ENCODE data around the gene BCAP31. TPM values are rescaled to one million over a fixed set of nuclear protein-coding genes. Genes with fewer than 3 reads are reported as not detected.
"Not testable (repeated sequence)": the region's sequence is repeated elsewhere in the genome, so short reads cannot be mapped to it uniquely, and the experiment has no call there.

BCAP31 gene
- total RNA-seq, 5 donors from 2014 or later (not counting 1 experiment from before 2014, with no cell fraction given) = 90.1 to 124 (median 107) TPM

DNA sequence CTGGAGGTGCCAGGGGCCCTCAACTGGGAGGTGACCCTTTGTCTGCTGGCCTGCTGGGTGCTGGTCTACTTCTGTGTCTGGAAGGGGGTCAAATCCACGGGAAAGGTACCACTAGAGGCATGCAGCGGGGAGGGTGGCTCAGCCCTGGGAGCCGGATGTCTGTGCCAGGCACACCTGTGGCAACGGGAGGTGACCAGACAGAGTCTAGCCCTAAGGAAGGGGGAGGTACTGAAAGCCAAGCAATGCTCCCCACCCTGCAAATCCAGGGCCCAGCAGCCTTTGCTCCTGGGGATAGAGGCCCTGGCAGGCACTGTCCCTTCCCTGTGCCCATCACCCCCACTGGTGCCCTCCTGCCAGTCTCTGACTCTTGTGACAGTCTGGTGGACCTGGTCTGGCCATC lies 32.2 kb downstream of the BCAP31 start:
- Histone ChIP-seq H3K27me3 (replicated peaks in 1 of 2; ENCODE audit: control insufficient read depth in 2 of 2, extremely low read depth in 1 of 2, insufficient read depth in 2 of 2, low read length in 1 of 2) (peaks cover 0 to 19% of the 10 kb centered on the region in 2 experiments), H3K27ac (ENCODE audit: low read length) (no peak overlapping the region), H3K9me3 (no peaks in the 10 kb centered on the region), H3K4me3 (ENCODE audit: control insufficient read depth in 1 of 2, extremely low read depth in 1 of 2, low read length in 1 of 2) (no peak overlapping the region), H3K36me3 (ENCODE audit: control insufficient read depth in 2 of 2, extremely low read depth in 1 of 2, insufficient read depth in 1 of 2, low read length in 1 of 2) (peaks cover 0 to 2% of the 10 kb centered on the region in 2 donors), H3K4me1 (ENCODE audit: control insufficient read depth in 1 of 2, extremely low read depth in 1 of 2, insufficient read depth in 2 of 2, low read length in 2 of 2) (peaks cover 0 to 4% of the 10 kb centered on the region in 2 experiments)
- Mint-ChIP-seq H3K9me3 (no peaks in the 10 kb centered on the region), H3K27ac (no peak overlapping the region), H3K4me3 (no peak overlapping the region), H3K36me3 (peaks cover under 1% of the 10 kb centered on the region), H3K4me1 (no peaks in the 10 kb centered on the region), H3K27me3 (peaks cover 2 to 4% of the 10 kb centered on the region in 2 donors)
- DNase-seq (no peak), ATAC-seq (replicated peaks in 1 of 4) (no peak)
- WGBS (ENCODE audit: insufficient coverage) = 92% methylated on average over 2 of the region's 4 CpGs
- ChIA-PET POLR2A (no interaction called here), CTCF (no interaction called here)

- H3K36me3 ChIP-seq (ENCODE audit: control insufficient read depth in 2 of 2, extremely low read depth in 1 of 2, insufficient read depth in 1 of 2, low read length in 1 of 2); H3K4me3 ChIP-seq (ENCODE audit: control insufficient read depth in 1 of 2, extremely low read depth in 1 of 2, low read length in 1 of 2); H3K4me1 ChIP-seq (ENCODE audit: control insufficient read depth in 1 of 2, extremely low read depth in 1 of 2, insufficient read depth in 2 of 2, low read length in 2 of 2); H3K27ac ChIP-seq (ENCODE audit: low read length); H3K27ac Mint-ChIP-seq; H3K9me3 Mint-ChIP-seq; ATAC-seq (replicated peaks in 1 of 4); H3K4me1 Mint-ChIP-seq; H3K27me3 Mint-ChIP-seq; POLR2A ChIA-PET; H3K9me3 ChIP-seq; H3K4me3 Mint-ChIP-seq; DNase-seq; H3K36me3 Mint-ChIP-seq; CTCF ChIA-PET: not testable (repeated sequence)
- H3K27me3 ChIP-seq (replicated peaks in 1 of 2; ENCODE audit: control insufficient read depth in 2 of 2, extremely low read depth in 1 of 2, insufficient read depth in 2 of 2, low read length in 1 of 2) = peaks cover 0 to 27% of the 10 kb centered on the region in 2 experiments
- WGBS (ENCODE audit: insufficient coverage) = 95% methylated on average over 3 of the region's 21 CpGs
Observed at GRCh38 chrX:153691032-153691827, 33.0 kb downstream of the BCAP31 start.

- POLR2A ChIA-PET = no interaction called here
- Histone ChIP-seq H3K4me3 (ENCODE audit: control insufficient read depth in 1 of 2, extremely low read depth in 1 of 2, low read length in 1 of 2) (no peak overlapping the region), H3K9me3 (no peaks in the 10 kb centered on the region), H3K4me1 (ENCODE audit: control insufficient read depth in 1 of 2, extremely low read depth in 1 of 2, insufficient read depth in 2 of 2, low read length in 2 of 2) (peaks cover 0 to 4% of the 10 kb centered on the region in 2 experiments), H3K36me3 (ENCODE audit: control insufficient read depth in 2 of 2, extremely low read depth in 1 of 2, insufficient read depth in 1 of 2, low read length in 1 of 2) (no peaks in the 10 kb centered on the region), H3K27ac (ENCODE audit: low read length) (no peak overlapping the region), H3K27me3 (replicated peaks in 1 of 2; ENCODE audit: control insufficient read depth in 2 of 2, extremely low read depth in 1 of 2, insufficient read depth in 2 of 2, low read length in 1 of 2) (peaks cover 0 to 34% of the 10 kb centered on the region in 2 experiments)
- 91% methylated on average over 4 of the region's 14 CpGs for WGBS (ENCODE audit: insufficient coverage)
- ATAC-seq (replicated peaks in 1 of 4) (no peak), DNase-seq (no peak)
- no peaks in the 10 kb centered on the region for H3K9me3 Mint-ChIP-seq
- H3K27ac Mint-ChIP-seq = no peak overlapping the region
- CTCF ChIA-PET = no interaction called here
- no peaks in the 10 kb centered on the region for H3K4me1 Mint-ChIP-seq
- H3K4me3 Mint-ChIP-seq = no peak overlapping the region
- peaks cover 8 to 11% of the 10 kb centered on the region in 2 donors for H3K27me3 Mint-ChIP-seq
- H3K36me3 Mint-ChIP-seq = no peaks in the 10 kb centered on the region
Observed at GRCh38 chrX:153690466-153690865, 33.7 kb downstream of the BCAP31 start.

- H3K27me3 ChIP-seq (replicated peaks in 1 of 2; ENCODE audit: control insufficient read depth in 2 of 2, extremely low read depth in 1 of 2, insufficient read depth in 2 of 2, low read length in 1 of 2) = peaks cover 0 to 37% of the 10 kb centered on the region in 2 experiments
- WGBS (ENCODE audit: insufficient coverage) = 88% methylated on average over 11 of the region's 19 CpGs
- ATAC-seq (replicated peaks in 1 of 4) = no peak
- Mint-ChIP-seq H3K36me3 (no peaks in the 10 kb centered on the region), H3K4me3 (peak overlapping the region in 1 of 3 donors; percentile 28), H3K27ac (no peak overlapping the region), H3K4me1 (no peaks in the 10 kb centered on the region), H3K27me3 (peaks cover 8 to 11% of the 10 kb centered on the region in 2 donors), H3K9me3 (no peaks in the 10 kb centered on the region)
- H3K9me3 ChIP-seq = no peaks in the 10 kb centered on the region
- ChIA-PET CTCF (no interaction called here), POLR2A (no interaction called here)
- DNase-seq = no peak
- H3K4me1 ChIP-seq (ENCODE audit: control insufficient read depth in 1 of 2, extremely low read depth in 1 of 2, insufficient read depth in 2 of 2, low read length in 2 of 2) = peaks cover 0 to 4% of the 10 kb centered on the region in 2 experiments
- H3K36me3 ChIP-seq (ENCODE audit: control insufficient read depth in 2 of 2, extremely low read depth in 1 of 2, insufficient read depth in 1 of 2, low read length in 1 of 2) = no peaks in the 10 kb centered on the region
- H3K4me3 ChIP-seq (ENCODE audit: control insufficient read depth in 1 of 2, extremely low read depth in 1 of 2, low read length in 1 of 2) = no peak overlapping the region
- H3K27ac ChIP-seq (ENCODE audit: low read length) = no peak overlapping the region
Observed at GRCh38 chrX:153689654-153690465, 34.3 kb downstream of the BCAP31 start.

GRCh38 chrX:153688911-153689590 lies 35.1 kb downstream of the BCAP31 start:
- no peak overlapping the region for H3K4me3 Mint-ChIP-seq
- H3K27ac ChIP-seq (ENCODE audit: low read length) = no peak overlapping the region
- POLR2A ChIA-PET = no interaction called here
- H3K27me3 Mint-ChIP-seq = peaks cover 8 to 11% of the 10 kb centered on the region in 2 donors
- H3K4me1 ChIP-seq (ENCODE audit: control insufficient read depth in 1 of 2, extremely low read depth in 1 of 2, insufficient read depth in 2 of 2, low read length in 2 of 2) = peaks cover 0 to 4% of the 10 kb centered on the region in 2 experiments
- WGBS (ENCODE audit: insufficient coverage) = 0% methylated on average over 1 of the region's 53 CpGs
- CTCF ChIA-PET = no interaction called here
- no peak overlapping the region for H3K4me3 ChIP-seq (ENCODE audit: control insufficient read depth in 1 of 2, extremely low read depth in 1 of 2, low read length in 1 of 2)
- H3K9me3 Mint-ChIP-seq = no peaks in the 10 kb centered on the region
- no peaks in the 10 kb centered on the region for H3K9me3 ChIP-seq
- no peaks in the 10 kb centered on the region for H3K4me1 Mint-ChIP-seq
- ATAC-seq (replicated peaks in 1 of 4) (no peak), DNase-seq (no peak)
- H3K36me3 Mint-ChIP-seq = no peaks in the 10 kb centered on the region
- no peak overlapping the region for H3K27ac Mint-ChIP-seq
- H3K36me3 ChIP-seq (ENCODE audit: control insufficient read depth in 2 of 2, extremely low read depth in 1 of 2, insufficient read depth in 1 of 2, low read length in 1 of 2) = no peaks in the 10 kb centered on the region
- peaks cover 0 to 37% of the 10 kb centered on the region in 2 experiments for H3K27me3 ChIP-seq (replicated peaks in 1 of 2; ENCODE audit: control insufficient read depth in 2 of 2, extremely low read depth in 1 of 2, insufficient read depth in 2 of 2, low read length in 1 of 2)

GRCh38 chrX:153688506-153688905 lies 35.7 kb downstream of the BCAP31 start:
- H3K27me3 Mint-ChIP-seq = peaks cover 8 to 11% of the 10 kb centered on the region in 2 donors
- peaks cover 0 to 4% of the 10 kb centered on the region in 2 experiments for H3K4me1 ChIP-seq (ENCODE audit: control insufficient read depth in 1 of 2, extremely low read depth in 1 of 2, insufficient read depth in 2 of 2, low read length in 2 of 2)
- POLR2A ChIA-PET = no interaction called here
- no peaks in the 10 kb centered on the region for H3K9me3 ChIP-seq
- H3K36me3 Mint-ChIP-seq = no peaks in the 10 kb centered on the region
- DNase-seq = no peak
- H3K4me1 Mint-ChIP-seq = no peaks in the 10 kb centered on the region
- H3K9me3 Mint-ChIP-seq = no peaks in the 10 kb centered on the region
- CTCF ChIA-PET = no interaction called here
- no peaks in the 10 kb centered on the region for H3K36me3 ChIP-seq (ENCODE audit: control insufficient read depth in 2 of 2, extremely low read depth in 1 of 2, insufficient read depth in 1 of 2, low read length in 1 of 2)
- H3K27me3 ChIP-seq (replicated peaks in 1 of 2; ENCODE audit: control insufficient read depth in 2 of 2, extremely low read depth in 1 of 2, insufficient read depth in 2 of 2, low read length in 1 of 2) = peaks cover 1 to 37% of the 10 kb centered on the region in 2 experiments
- no peak overlapping the region for H3K27ac Mint-ChIP-seq
- whole genome bisulfite sequencing (ENCODE audit: insufficient coverage) = 2% methylated on average over 20 of the region's 57 CpGs
- no peak for ATAC-seq (replicated peaks in 1 of 4)
- H3K4me3 ChIP-seq (ENCODE audit: control insufficient read depth in 1 of 2, extremely low read depth in 1 of 2, low read length in 1 of 2) = no peak overlapping the region
- H3K27ac ChIP-seq (ENCODE audit: low read length) = no peak overlapping the region
- no peak overlapping the region for H3K4me3 Mint-ChIP-seq
